ENCODE results near the gene NFASC. TPM values are rescaled to one million over a fixed set of nuclear protein-coding genes. Genes with fewer than 3 reads are reported as not detected.

NFASC gene
- total and polyA plus RNA-seq, 12 donors = 4.8 to 76.7 (median 44.8) TPM

DNA sequence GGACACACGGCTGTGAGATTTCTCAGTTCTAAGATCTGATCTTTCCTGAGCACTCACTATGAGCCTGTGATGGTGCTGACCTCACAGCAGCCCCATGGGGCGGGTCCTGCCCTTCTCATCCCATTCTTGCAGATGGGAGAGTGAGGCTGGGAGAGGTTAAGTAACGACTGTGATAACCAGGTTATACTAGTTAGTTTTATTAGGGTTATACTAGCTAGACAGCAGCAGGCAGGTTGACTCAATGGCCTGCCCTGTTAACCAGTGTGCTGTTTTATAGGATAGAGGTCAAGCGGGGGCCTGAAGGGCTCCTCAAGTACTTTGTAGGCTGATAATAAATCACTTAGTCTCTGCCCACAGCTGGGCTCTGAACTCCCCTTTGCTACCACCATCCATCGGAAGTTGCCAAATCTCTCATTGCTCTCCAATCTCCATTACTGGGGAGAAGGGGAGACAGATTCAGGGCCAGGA is 177.1 kb downstream of the NFASC start:
- H3K27me3 ChIP-seq = no peaks in the 10 kb centered on the region
- no peaks in the 10 kb centered on the region for H3K36me3 ChIP-seq (replicated peaks in 1 of 2)
- 69 to 89% (median 75%) methylated on average over 3 to 5 of the region's 5 CpGs for WGBS, 4 donors
- no peaks in the 10 kb centered on the region for H3K9me3 ChIP-seq (replicated peaks in 1 of 3)
- H3K4me1 ChIP-seq (replicated peaks in 1 of 2) = no peaks in the 10 kb centered on the region
- H3K27ac ChIP-seq = no peak overlapping the region
- TF ChIP-seq CTCF (IDR thresholded peaks at IDR 0.05) = no peak
- TF ChIP-seq POLR2A (IDR thresholded peaks at IDR 0.05) = no peak
- DNase-seq = no peak
- intact Hi-C loops (cut with DNase I) = no loop called here
- no peak overlapping the region for H3K4me3 ChIP-seq

- no peaks in the 10 kb centered on the region for H3K27me3 ChIP-seq
- 87 to 91% (median 89%) methylated on average over 6 to 9 of the region's 9 CpGs for WGBS, 4 donors
- no peaks in the 10 kb centered on the region for H3K9me3 ChIP-seq (replicated peaks in 1 of 3)
- H3K4me1 ChIP-seq (replicated peaks in 1 of 2) = no peaks in the 10 kb centered on the region
- H3K27ac ChIP-seq = no peak overlapping the region
- H3K4me3 ChIP-seq = no peak overlapping the region
- intact Hi-C loops (cut with DNase I) = no loop called here
- no peaks in the 10 kb centered on the region for H3K36me3 ChIP-seq (replicated peaks in 1 of 2)
- TF ChIP-seq POLR2A (IDR thresholded peaks at IDR 0.05) (no peak), CTCF (IDR thresholded peaks at IDR 0.05) (no peak)
- DNase-seq = no peak
These were observed 177.7 kb downstream of the NFASC start for GRCh38 chr1:205048382-205048781.

DNA sequence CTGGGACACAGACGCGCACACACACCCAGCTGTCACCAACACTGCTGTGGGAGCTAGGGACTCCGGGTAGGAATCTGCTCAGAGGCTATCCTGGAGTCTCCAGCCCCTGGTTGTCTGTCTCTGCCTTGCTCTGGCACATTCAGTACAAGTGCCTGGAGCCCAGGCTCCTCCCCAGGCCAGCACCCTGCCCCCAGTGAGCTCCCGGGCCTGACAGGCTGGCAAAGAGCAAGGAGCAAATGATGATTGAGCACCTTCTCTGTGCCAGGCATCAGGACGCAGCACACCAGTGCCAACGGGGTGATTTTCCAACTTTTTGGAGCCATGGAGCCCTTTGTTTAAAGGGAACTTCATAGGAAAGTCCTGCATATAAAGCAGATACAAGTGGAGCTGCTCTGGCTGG is 178.8 kb downstream of the NFASC start:
- 33 to 64% (median 49%) methylated on average over 3 to 6 of the region's 6 CpGs for WGBS, 4 donors
- Histone ChIP-seq H3K27ac (no peak overlapping the region), H3K36me3 (replicated peaks in 1 of 2) (no peaks in the 10 kb centered on the region), H3K27me3 (no peaks in the 10 kb centered on the region), H3K4me1 (replicated peaks in 1 of 2) (no peaks in the 10 kb centered on the region), H3K4me3 (no peak overlapping the region), H3K9me3 (replicated peaks in 1 of 3) (no peaks in the 10 kb centered on the region)
- no peak for TF ChIP-seq CTCF (IDR thresholded peaks at IDR 0.05)
- intact Hi-C loops (cut with DNase I) = no loop called here
- peak in 6 of 7 donors; percentile 31 to 71 (median 48) for DNase-seq

DNA sequence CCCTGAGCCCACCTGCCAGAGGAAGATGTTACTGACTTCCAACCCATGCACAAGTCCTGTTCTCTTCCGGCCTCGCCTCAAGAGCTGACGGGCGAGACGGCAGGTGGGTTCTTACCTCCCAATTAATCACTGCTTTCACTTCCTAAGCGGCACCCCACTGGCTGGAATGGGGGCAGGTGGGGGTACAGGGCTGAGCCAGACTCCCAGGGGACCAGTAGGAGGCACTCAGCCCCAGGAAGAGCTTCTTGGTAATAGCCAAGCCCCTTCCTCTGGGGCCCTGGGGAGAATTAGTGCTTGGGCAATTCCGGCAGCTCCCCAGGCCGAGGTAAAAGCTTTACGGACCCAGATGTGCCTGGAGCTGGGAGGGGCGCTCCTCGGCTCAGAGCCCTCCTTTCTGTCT is 182.0 kb downstream of the NFASC start:
- Histone ChIP-seq H3K36me3 (replicated peaks in 1 of 2) (no peaks in the 10 kb centered on the region), H3K4me3 (no peak overlapping the region), H3K4me1 (replicated peaks in 1 of 2) (no peaks in the 10 kb centered on the region), H3K9me3 (replicated peaks in 1 of 3) (no peaks in the 10 kb centered on the region), H3K27ac (no peak overlapping the region), H3K27me3 (no peaks in the 10 kb centered on the region)
- 83 to 92% (median 86%) methylated on average over 10 to 11 of the region's 11 CpGs for WGBS, 4 donors
- no peak for TF ChIP-seq POLR2A (IDR thresholded peaks at IDR 0.05)
- no peak for TF ChIP-seq CTCF (IDR thresholded peaks at IDR 0.05)
- intact Hi-C loops (cut with DNase I) = no loop called here
- no peak for DNase-seq

Data from adrenal gland (tissue), 12 donors.